HG02571 (cell line): ENCODE measurements around the gene KIZ.
"Not testable (repeated sequence)": the region's sequence is repeated elsewhere in the genome, so short reads cannot be mapped to it uniquely, and the experiment has no call there.

Source experiments
- ATAC-seq: cut with Tn5 transposase; IDR thresholded peaks from one replicate; pipeline ENCODE4 v1.9.1; 2021; ENCODE audit warnings: mild to moderate bottlenecking, moderate library complexity; ENCODE audit not compliant: unreplicated experiment

The KIZ gene

GRCh38 chr20:21224217-21224616 is 98.3 kb downstream of the KIZ start:
- no peak for ATAC-seq

GRCh38 chr20:21225215-21225947 is 99.5 kb downstream of the KIZ start:
- no peak for ATAC-seq

GRCh38 chr20:21228511-21228910 is 102.6 kb downstream of the KIZ start:
- peak; percentile 84 for ATAC-seq

- no peak for ATAC-seq
Measured at GRCh38 chr20:21229163-21229562, 103.3 kb downstream of the KIZ start.

GRCh38 chr20:21230220-21230619 is 104.3 kb downstream of the KIZ start:
- no peak for ATAC-seq

GRCh38 chr20:21230686-21231085 is 104.8 kb downstream of the KIZ start:
- no peak for ATAC-seq

- no peak for ATAC-seq
Measured at GRCh38 chr20:21232546-21233280, 106.8 kb downstream of the KIZ start.

- ATAC-seq = no peak
Measured at GRCh38 chr20:21234324-21234723, 108.4 kb downstream of the KIZ start.

- no peak for ATAC-seq
Measured at GRCh38 chr20:21234806-21235483, 109.1 kb downstream of the KIZ start.

- ATAC-seq = no peak
Measured at GRCh38 chr20:21235484-21236445, 109.9 kb downstream of the KIZ start.

GRCh38 chr20:21237956-21238799 is 112.3 kb downstream of the KIZ start:
- ATAC-seq = no peak

GRCh38 chr20:21238818-21239536 is 113.1 kb downstream of the KIZ start:
- ATAC-seq = no peak

GRCh38 chr20:21240394-21240793 is 114.5 kb downstream of the KIZ start:
- no peak for ATAC-seq

- ATAC-seq = no peak
Measured at GRCh38 chr20:21241406-21241805, 115.5 kb downstream of the KIZ start.

GRCh38 chr20:21243811-21244210 is 117.9 kb downstream of the KIZ start:
- ATAC-seq = no peak

- ATAC-seq = no peak
Measured at GRCh38 chr20:21244808-21245207, 118.9 kb downstream of the KIZ start.

GRCh38 chr20:21246161-21246560 is 120.3 kb downstream of the KIZ start:
- no peak for ATAC-seq

- ATAC-seq = not testable (repeated sequence)
Measured at GRCh38 chr20:21247603-21248095, 121.8 kb downstream of the KIZ start.

GRCh38 chr20:21251278-21251677 is 125.4 kb downstream of the KIZ start:
- ATAC-seq = no peak
